LNCaP clone FGC (cell line): ENCODE results near the gene CA12.

Experiments
- DNase-seq: peaks from one replicate; pipeline ENCODE4 v3.0.0-alpha.2; 2011; ENCODE audit warnings: low read depth
- H3K4me3 ChIP-seq: 2 replicates; pipeline ENCODE4 v1.5.1; 2011; ENCODE audit warnings: mild to moderate bottlenecking, low read depth, low read length, control low read depth
- CTCF ChIP-seq: IDR thresholded peaks from 2 replicates; pipeline ENCODE4 v1.5.1; 2012; ENCODE audit warnings: mild to moderate bottlenecking; ENCODE audit not compliant: control insufficient read depth, insufficient read depth; ENCODE audit errors: extremely low read depth

CA12 gene

GRCh38 chr15:63313825-63314224, 67.8 kb downstream of the CA12 start:
- no peak for DNase-seq
- no peak for TF ChIP-seq CTCF

GRCh38 chr15:63312286-63312685, 69.4 kb downstream of the CA12 start:
- no peak for TF ChIP-seq CTCF
- H3K4me3 ChIP-seq = no peak overlapping the region
- no peak for DNase-seq

More at GRCh38 chr15:63313825-63314224, 67.8 kb downstream of the CA12 start:
- no peak overlapping the region for H3K4me3 ChIP-seq

- H3K4me3 ChIP-seq = no peak overlapping the region
- no peak for TF ChIP-seq CTCF
- DNase-seq = no peak
Measured at GRCh38 chr15:63310646-63311045, 71.0 kb downstream of the CA12 start.

- peak; percentile 50 for DNase-seq
- TF ChIP-seq CTCF = no peak
- H3K4me3 ChIP-seq = no peak overlapping the region
Measured at GRCh38 chr15:63308947-63309346, 72.7 kb downstream of the CA12 start.

- no peak for TF ChIP-seq CTCF
- no peak for DNase-seq
- H3K4me3 ChIP-seq = no peak overlapping the region
Measured at GRCh38 chr15:63308491-63308890, 73.2 kb downstream of the CA12 start.

- no peak for DNase-seq
- no peak for TF ChIP-seq CTCF
- no peak overlapping the region for H3K4me3 ChIP-seq
Measured at GRCh38 chr15:63306492-63307073, 75.1 kb downstream of the CA12 start.

- no peak overlapping the region for H3K4me3 ChIP-seq
- TF ChIP-seq CTCF = no peak
- no peak for DNase-seq
Measured at GRCh38 chr15:63305260-63305659, 76.4 kb downstream of the CA12 start.
